Stimulated activated naive CD4-positive, alpha-beta T cell (primary cell): ENCODE measurements around the gene FIBIN.

Experiments
- DNase-seq, 6 experiments: peaks; one replicate each; lab custom pipeline; 2025; lab: John Stamatoyannopoulos, UW

Gene FIBIN

DNA sequence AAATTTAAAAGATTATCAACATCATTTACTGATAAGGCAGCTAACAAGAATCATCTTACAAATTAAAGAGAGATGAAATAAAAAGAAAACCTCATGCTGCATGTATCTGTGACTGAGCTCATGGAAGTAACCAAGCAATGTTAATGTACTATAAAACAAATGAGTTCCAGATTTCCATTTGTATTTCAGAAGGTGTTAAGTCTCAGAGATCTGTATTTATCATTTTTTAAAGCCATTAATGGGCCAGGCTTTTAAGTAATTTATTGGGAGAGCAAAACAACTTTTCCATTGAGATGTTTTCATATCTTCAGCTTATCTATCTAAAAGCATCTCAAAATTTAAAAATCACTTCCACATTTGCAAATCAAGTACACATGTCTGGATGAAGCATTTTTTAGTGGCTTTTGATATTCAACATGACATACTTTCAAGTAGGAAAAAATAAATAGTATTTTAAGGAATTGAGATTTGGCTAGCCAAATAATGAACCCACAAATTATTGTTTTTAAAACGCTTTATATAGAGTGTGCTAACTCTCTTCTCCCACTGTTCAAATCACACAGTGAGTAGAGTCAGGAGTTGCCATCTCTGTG, 28.8 kb downstream of the FIBIN start:
- no peak for DNase-seq

GRCh38 chr11:27024865-27025264, 31.0 kb downstream of the FIBIN start:
- no peak for DNase-seq

DNA sequence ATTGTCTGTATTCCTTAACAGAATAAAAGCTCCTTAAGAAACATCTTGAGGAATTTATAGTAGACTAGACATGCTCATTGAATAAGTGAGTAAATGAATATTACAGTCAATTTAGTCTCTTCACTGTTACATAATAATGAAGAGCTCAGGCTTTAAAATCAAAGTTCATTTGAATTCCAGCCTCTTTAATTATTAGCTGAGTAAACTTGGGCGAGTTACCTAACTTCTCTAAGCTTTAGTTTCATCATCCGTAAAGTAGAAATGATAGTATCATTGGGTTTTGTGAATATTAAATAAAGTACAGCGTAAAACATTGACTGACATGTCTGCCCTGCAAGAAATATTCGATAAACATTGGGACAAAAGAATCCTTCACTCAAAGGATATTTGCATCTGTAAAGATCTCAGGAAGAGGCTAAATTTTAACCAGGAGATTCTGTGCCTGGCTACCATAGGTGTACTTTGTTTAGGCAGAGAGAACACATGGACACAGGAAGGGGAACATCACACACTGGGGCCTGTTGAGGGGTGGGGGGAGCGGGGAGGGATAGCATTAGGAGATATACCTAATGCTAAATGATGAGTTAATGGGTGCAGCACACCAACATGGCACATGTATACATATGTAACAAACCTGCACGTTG, 31.5 kb downstream of the FIBIN start:
- DNase-seq, result no peak

DNA sequence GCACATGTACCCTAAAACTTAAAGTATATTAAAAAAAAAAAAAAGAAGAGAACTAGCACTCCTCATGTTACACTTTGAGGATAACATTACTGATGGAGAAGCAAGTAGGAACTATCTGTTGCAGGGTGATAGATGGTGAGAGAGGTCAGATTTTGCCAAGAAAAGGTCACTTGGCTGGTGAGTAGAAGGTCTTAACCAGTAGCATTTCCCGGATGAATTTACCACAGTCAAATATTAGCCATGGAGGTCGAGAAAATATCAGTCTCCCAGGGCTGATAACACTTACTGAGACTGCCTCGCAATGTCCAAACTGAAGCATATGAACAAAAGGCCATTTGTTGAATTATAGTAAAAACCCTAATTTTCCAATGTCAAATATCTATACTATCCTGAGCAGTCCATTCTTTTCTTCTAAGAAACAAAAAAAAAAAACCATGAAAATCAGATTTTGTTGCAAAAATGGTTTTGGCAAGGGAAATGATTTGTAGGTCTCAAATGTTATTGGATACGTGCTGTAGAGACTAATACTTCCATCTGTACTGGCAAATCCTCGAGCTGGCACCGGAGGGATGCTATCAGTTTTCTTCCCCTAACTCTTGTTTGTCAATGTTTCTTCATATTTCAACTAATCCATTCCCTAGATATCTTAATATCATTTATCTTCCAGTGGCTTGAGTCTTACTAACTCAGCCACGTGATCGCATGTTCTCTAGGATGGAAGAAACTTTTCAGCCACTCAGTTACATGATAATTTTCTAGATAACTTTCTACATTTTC, 32.2 kb downstream of the FIBIN start:
- no peak for DNase-seq

GRCh38 chr11:27028561-27028965, 34.7 kb downstream of the FIBIN start:
- no peak for DNase-seq

GRCh38 chr11:27029966-27030365, 36.1 kb downstream of the FIBIN start:
- no peak for DNase-seq

DNA sequence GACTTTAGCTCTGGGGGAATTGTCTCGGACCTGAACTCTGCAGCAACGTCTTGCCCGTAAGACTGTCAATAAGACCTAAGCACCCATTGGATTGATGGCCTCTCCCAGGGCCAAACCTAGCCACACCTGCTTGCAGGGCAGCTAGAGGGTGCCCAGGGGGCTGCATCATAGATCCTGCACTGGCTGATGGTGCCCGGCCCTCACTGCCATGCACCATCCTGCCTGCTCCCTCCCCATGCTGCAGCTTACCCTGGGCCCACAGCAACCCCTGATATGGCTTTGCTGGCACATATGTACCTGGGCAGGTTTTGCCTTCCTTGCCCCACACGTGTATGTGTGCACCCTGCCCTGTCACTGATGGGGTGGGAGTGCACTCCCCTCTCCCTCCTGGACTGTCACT, 37.8 kb downstream of the FIBIN start:
- no peak for DNase-seq

GRCh38 chr11:27039873-27040272, 46.0 kb downstream of the FIBIN start:
- no peak for DNase-seq

GRCh38 chr11:27040302-27041115, 46.6 kb downstream of the FIBIN start, which contains the start of gene BBOX1:
TSS of gene BBOX1 (plus strand) at chr11:27040815. CDS start at chr11:27055431, 14,616 bp downstream.
- DNase-seq, result no peak

DNA sequence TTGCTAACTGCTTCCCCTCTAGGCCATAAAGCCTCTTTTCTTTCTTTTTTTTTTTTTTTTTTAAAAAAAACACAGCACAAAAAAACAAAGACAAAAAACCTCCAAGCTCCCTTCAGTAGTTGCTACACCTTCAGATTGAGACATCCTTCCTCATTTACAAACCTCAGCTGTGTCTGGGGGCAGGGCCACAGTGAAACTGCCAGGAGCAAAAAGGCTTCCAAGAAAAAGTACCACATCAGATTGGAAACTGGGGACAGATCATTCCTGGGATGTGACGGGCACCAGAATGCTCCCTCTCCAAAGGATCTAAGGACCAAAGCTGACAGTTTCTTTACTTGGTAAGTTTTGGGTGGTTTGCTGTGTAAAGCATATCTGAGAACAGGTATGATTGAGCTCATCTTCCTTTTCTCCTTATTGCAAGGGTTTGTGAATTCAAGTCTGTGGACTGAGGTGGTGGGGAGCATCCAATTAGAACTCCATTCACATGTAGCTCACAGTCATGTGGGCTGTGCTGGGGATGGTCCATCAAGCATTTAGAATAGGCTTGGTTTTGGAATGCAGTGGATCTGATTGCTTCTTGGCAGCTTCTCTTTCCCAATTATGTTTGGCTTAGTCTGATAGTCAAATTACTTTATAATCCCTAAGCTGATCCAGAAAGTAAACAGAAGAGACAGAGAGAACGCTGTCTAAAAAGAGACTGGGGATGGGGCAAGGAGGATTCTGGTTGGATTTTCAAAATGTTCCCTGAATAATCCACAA, 47.4 kb downstream of the FIBIN start:
- DNase-seq, result no peak
